Stimulated activated CD4-positive, alpha-beta T cell treated with anti-CD3 and anti-CD28 coated beads, TNF-alpha, amount 100 ng/mL, for 48 hours (primary cell): ENCODE data around the gene JUN.

Experiments
- DNase-seq, 3 donors: peaks; one replicate each; pipeline ENCODE4 v3.0.0-alpha.2; 2020; ENCODE audit warnings: low read depth in 3 of 3

JUN gene

GRCh38 chr1:58783993-58784757 lies at the start of gene JUN:
TSS of gene JUN (minus strand) at chr1:58784047. CDS start at chr1:58783070, 977 bp downstream.
- peak; percentile 93 to 97 (median 95) for DNase-seq

GRCh38 chr1:58833166-58833565 lies 49.3 kb upstream of the JUN start:
- no peak for DNase-seq

GRCh38 chr1:58830291-58830690 lies 46.4 kb upstream of the JUN start:
- DNase-seq = no peak

GRCh38 chr1:58829866-58830265 lies 46.0 kb upstream of the JUN start:
- DNase-seq = no peak

- DNase-seq = no peak
Measured at GRCh38 chr1:58827298-58827697, 43.5 kb upstream of the JUN start.

GRCh38 chr1:58824753-58825389 lies 41.0 kb upstream of the JUN start:
- no peak for DNase-seq

- no peak for DNase-seq
Measured at GRCh38 chr1:58823481-58824010, 39.7 kb upstream of the JUN start.

- no peak for DNase-seq
Measured at GRCh38 chr1:58821309-58821708, 37.5 kb upstream of the JUN start.

- DNase-seq = no peak
Measured at GRCh38 chr1:58818976-58819375, 35.1 kb upstream of the JUN start.

GRCh38 chr1:58818075-58818474 lies 34.2 kb upstream of the JUN start:
- DNase-seq = no peak

- DNase-seq = no peak
Measured at GRCh38 chr1:58816747-58817221, 32.9 kb upstream of the JUN start.

- DNase-seq = peak; percentile 67 to 75 (median 70)
Measured at GRCh38 chr1:58816072-58816746, 32.4 kb upstream of the JUN start.

GRCh38 chr1:58815686-58816071 lies 31.8 kb upstream of the JUN start:
- no peak for DNase-seq

GRCh38 chr1:58815069-58815685 lies 31.3 kb upstream of the JUN start:
- DNase-seq = peak; percentile 26 to 36 (median 26)

GRCh38 chr1:58814251-58815068 lies 30.6 kb upstream of the JUN start:
- DNase-seq = no peak

- DNase-seq = no peak
Measured at GRCh38 chr1:58813801-58814200, 30.0 kb upstream of the JUN start.

GRCh38 chr1:58813361-58813760 lies 29.5 kb upstream of the JUN start:
- DNase-seq = no peak

- no peak for DNase-seq
Measured at GRCh38 chr1:58812926-58813325, 29.1 kb upstream of the JUN start.

GRCh38 chr1:58812468-58812867 lies 28.6 kb upstream of the JUN start:
- no peak for DNase-seq

- DNase-seq = no peak
Measured at GRCh38 chr1:58811303-58811702, 27.5 kb upstream of the JUN start.
